Fibroblast of skin of back (primary cell): ENCODE measurements around the gene PCDHGA6.
A peak's percentile ranks its signal among the peaks of the same experiment; 100 is the strongest.
"Not testable (repeated sequence)": the region's sequence is repeated elsewhere in the genome, so short reads cannot be mapped to it uniquely, and the experiment has no call there.

Source experiments
- DNase-seq: peaks from one replicate; pipeline ENCODE4 v3.0.0-alpha.2; 2013

The PCDHGA6 gene

DNA sequence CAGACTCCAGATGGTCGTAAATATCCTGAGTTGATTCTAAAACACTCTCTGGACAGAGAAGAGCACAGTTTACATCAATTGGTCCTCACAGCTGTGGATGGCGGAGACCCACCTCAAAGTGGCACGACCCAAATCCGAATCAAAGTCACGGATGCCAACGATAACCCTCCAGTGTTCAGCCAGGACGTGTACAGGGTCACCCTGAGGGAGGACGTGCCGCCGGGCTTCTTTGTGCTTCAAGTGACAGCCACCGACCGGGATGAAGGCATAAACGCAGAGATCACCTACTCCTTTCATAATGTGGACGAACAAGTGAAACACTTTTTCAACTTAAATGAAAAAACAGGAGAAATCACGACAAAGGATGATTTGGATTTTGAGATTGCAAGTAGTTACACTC, 13.0 kb upstream of the PCDHGA6 start:
- no peak for DNase-seq

GRCh38 chr5:141362719-141363118, 11.0 kb upstream of the PCDHGA6 start:
- DNase-seq, result no peak

DNA sequence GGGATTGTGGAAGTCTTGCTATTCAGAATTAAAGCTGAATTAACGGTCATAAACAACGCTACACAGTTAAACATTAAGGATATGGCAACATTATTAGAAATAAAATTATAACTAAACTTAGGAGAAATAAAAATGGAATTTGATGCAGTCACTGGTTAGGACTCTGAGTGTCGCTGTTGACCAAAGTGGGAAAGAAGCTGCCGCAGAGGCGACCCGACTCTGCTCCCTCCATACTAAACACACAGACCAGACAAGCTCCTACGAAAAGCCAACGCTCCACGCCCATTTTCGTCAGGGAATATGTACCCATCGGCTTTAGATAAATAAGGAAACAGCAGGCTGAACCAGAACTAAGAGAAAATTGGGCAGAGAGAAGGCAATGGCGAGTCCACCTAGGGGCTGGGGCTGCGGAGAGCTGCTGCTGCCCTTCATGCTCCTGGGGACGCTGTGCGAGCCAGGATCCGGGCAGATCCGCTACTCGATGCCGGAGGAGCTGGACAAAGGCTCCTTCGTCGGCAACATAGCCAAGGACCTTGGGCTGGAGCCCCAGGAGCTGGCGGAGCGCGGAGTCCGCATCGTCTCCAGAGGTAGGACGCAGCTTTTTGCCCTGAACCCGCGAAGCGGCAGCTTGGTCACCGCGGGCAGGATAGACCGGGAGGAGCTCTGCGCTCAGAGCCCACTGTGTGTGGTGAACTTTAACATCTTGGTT, 9.6 kb upstream of the PCDHGA6 start, which contains the start of gene PCDHGA5:
Gene PCDHGA5 (plus strand): TSS at position 211 of the 709 bp plus-strand sequence. CDS start 169 bp downstream, at position 380.
- DNase-seq, result peak; percentile 42

DNA sequence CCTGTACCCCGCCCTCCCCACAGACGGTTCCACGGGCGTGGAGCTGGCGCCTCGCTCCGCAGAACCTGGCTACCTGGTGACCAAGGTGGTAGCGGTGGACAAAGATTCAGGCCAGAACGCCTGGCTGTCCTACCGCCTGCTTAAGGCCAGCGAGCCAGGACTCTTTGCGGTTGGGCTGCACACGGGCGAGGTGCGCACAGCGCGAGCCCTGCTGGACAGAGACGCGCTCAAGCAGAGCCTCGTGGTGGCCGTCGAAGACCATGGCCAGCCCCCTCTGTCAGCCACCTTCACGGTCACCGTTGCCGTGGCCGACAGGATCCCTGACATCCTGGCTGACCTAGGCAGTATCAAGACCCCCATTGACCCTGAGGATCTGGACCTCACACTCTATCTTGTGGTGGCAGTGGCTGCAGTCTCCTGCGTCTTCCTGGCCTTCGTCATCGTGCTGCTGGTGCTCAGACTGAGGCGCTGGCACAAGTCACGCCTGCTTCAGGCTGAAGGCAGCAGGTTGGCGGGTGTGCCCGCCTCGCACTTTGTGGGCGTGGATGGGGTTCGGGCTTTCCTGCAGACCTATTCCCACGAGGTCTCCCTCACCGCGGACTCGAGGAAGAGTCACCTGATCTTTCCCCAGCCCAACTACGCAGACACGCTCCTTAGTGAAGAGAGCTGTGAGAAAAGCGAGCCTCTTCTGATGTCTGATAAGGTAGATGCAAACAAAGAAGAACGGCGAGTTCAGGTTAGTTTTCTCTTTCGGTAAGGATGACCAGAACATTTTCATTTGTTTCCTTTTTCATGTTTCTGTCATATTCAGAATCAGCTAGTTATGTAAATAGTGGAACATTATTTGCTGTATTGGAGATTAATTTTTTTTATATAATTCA, 7.4 kb upstream of the PCDHGA6 start:
- DNase-seq, result no peak

- DNase-seq, result peak; percentile 69
These were observed 3.5 kb upstream of the PCDHGA6 start, which contains the start of gene PCDHGB3 for GRCh38 chr5:141369994-141370848. Gene PCDHGB3, plus strand, starts transcription at chr5:141370242. Its CDS starts 153 bp downstream, at chr5:141370395.

GRCh38 chr5:141371572-141372475, 1.9 kb upstream of the PCDHGA6 start:
- no peak for DNase-seq

DNA sequence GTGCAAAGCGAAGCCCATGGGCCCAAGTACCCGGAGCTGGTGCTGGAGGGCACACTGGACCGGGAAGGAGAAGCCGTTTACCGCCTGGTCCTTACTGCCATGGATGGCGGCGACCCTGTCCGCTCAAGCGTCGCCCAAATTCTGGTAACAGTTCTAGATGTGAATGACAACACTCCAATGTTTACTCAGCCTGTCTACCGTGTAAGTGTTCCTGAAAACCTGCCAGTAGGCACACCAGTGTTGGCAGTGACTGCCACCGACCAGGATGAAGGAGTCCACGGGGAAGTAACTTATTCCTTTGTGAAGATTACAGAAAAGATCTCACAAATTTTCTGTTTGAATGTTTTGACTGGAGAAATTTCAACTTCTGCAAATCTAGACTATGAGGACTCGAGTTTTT, 936 bp downstream of the PCDHGA6 start:
- no peak for DNase-seq

GRCh38 chr5:141375444-141376155, 1.9 kb downstream of the PCDHGA6 start:
- not testable (repeated sequence) for DNase-seq

DNA sequence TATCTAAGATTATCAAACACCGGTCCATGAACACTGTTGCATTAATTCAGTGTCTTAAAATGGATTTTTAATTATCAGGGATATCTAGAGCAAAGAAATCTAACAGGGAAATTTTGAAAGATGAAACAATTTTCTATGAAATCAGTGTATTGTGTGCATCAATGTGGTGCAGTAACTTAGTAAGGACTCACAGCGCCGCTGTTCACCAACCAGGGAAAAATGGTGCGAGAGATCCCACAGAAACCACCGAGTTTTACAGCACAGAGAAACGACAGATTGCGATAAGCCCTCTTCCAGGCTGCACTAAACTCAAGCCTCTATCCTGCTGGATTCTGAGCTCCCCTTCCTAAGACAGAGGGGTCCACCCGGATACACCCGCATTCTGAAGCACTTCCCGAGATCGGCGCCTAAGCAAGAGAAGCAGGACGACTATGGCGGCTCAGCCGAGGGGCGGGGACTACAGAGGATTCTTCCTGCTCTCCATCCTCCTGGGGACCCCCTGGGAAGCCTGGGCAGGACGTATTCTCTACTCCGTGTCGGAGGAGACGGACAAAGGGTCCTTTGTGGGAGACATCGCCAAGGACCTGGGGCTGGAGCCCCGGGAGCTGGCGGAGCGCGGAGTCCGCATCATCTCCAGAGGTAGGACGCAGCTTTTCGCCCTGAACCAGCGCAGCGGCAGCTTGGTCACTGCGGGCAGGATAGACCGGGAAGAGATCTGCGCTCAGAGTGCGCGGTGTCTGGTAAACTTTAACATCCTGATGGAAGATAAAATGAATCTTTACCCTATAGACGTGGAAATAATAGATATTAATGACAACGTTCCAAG, 9.0 kb downstream of the PCDHGA6 start, which contains the start of gene PCDHGA7:
Gene PCDHGA7 (plus strand): TSS at position 274 of the 826 bp plus-strand sequence. CDS start 158 bp downstream, at position 432.
- DNase-seq, result peak; percentile 55

DNA sequence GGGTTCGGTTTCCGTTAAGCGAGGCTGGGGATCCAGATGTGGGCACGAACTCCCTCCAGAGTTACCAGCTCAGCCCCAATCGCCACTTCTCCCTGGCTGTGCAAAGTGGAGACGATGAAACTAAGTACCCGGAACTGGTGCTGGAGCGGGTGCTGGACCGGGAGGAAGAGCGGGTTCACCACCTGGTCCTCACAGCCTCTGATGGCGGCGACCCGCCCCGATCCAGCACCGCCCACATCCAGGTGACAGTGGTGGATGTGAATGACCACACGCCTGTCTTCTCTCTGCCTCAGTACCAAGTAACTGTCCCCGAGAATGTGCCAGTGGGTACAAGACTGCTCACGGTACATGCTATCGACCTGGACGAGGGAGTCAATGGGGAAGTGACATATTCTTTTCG, 9.7 kb downstream of the PCDHGA6 start:
- DNase-seq, result no peak

- no peak for DNase-seq
These were observed 11.0 kb downstream of the PCDHGA6 start for GRCh38 chr5:141384471-141385267.

DNA sequence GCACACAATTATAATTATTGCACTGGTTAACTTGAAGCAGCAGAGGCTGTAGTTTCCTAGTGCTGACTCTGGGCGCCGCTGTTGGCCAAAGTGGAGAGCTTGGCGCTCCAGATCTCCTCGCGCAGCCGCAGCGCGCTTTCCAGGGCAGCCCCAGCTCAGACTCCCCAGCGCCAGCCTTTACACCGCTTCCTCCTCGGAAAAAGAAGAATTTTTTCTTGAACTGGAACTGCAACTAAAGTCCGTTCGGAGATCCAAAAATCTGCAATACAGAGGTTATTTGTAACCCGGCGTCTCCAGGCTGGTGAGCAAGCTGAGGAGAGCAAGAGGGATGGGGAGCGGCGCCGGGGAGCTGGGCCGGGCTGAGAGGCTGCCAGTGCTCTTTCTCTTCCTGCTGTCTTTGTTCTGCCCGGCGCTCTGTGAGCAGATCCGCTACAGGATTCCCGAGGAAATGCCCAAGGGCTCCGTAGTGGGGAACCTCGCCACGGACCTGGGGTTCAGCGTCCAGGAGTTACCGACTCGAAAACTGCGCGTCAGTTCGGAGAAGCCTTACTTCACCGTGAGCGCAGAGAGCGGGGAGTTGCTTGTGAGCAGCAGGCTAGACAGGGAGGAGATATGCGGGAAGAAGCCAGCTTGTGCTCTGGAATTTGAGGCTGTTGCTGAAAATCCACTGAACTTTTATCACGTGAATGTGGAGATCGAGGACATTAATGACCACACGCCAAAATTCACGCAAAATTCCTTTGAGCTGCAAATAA, 14.0 kb downstream of the PCDHGA6 start, which contains the start of gene PCDHGB4:
Gene PCDHGB4 (plus strand): TSS at position 142 of the 755 bp plus-strand sequence. CDS start 187 bp downstream, at position 329.
- DNase-seq, result peak; percentile 65

DNA sequence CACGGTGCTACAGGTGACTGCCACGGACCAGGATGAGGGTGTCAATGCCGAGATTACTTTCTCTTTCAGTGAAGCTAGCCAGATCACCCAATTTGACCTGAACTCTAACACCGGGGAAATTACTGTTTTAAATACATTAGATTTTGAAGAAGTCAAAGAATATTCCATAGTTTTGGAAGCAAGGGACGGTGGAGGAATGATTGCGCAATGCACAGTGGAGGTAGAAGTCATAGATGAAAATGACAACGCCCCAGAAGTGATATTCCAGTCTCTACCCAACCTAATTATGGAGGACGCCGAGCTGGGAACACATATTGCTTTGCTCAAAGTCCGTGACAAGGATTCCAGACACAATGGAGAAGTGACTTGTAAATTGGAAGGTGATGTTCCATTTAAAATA, 15.0 kb downstream of the PCDHGA6 start:
- no peak for DNase-seq

GRCh38 chr5:141389153-141390042, 15.7 kb downstream of the PCDHGA6 start:
- DNase-seq, result no peak

- DNase-seq, result peak; percentile 35
These were observed 18.9 kb downstream of the PCDHGA6 start, which contains the start of gene PCDHGA8 for GRCh38 chr5:141392429-141393198. Gene PCDHGA8, plus strand, starts transcription at chr5:141392633. Its CDS starts 181 bp downstream, at chr5:141392814.

- DNase-seq, result no peak
These were observed 19.6 kb downstream of the PCDHGA6 start for GRCh38 chr5:141393267-141393666.
